Measurements from ENCODE around the gene PLEKHG3.

DNA sequence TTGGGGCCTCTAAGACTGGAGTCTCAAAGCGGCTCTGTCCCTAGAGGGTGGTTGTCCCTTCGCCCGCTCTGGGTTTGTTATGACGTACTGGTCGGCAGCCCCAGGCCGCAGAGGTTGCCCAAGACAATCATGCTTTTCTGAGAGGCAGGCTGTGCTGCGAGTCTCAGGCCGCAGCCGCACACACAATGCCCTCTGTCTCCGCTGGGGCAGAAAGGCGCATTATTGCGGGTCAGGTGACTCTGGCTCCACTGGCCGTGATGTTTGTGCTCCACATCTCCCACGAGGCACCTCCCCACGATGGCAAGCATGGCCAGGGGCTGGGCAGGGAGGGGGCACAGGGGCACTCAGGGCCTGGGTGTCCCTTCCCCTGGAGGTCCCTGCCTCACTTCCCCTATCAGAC is 21.0 kb upstream of the PLEKHG3 start:
- no peak for TF ChIP-seq POLR2A (IDR thresholded peaks at IDR 0.05)
- TF ChIP-seq, protein P1, sequence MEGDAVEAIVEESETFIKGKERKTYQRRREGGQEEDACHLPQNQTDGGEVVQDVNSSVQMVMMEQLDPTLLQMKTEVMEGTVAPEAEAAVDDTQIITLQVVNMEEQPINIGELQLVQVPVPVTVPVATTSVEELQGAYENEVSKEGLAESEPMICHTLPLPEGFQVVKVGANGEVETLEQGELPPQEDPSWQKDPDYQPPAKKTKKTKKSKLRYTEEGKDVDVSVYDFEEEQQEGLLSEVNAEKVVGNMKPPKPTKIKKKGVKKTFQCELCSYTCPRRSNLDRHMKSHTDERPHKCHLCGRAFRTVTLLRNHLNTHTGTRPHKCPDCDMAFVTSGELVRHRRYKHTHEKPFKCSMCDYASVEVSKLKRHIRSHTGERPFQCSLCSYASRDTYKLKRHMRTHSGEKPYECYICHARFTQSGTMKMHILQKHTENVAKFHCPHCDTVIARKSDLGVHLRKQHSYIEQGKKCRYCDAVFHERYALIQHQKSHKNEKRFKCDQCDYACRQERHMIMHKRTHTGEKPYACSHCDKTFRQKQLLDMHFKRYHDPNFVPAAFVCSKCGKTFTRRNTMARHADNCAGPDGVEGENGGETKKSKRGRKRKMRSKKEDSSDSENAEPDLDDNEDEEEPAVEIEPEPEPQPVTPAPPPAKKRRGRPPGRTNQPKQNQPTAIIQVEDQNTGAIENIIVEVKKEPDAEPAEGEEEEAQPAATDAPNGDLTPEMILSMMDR (IDR thresholded peaks at IDR 0.05), result no peak
